ENCODE results near the gene VPS13C.

Gene VPS13C

GRCh38 chr15:61935493-61935892 lies 124.8 kb downstream of the VPS13C start:
- DNase-seq (ENCODE audit: low spot score), result no peak

GRCh38 chr15:61929452-61929851 lies 130.8 kb downstream of the VPS13C start:
- no peak for DNase-seq (ENCODE audit: low spot score)

- no peak for DNase-seq (ENCODE audit: low spot score)
Measured at GRCh38 chr15:61923173-61923572, 137.1 kb downstream of the VPS13C start.

GRCh38 chr15:61921093-61921492 lies 139.2 kb downstream of the VPS13C start:
- DNase-seq (ENCODE audit: low spot score), result no peak

GRCh38 chr15:61917457-61917856 lies 142.8 kb downstream of the VPS13C start:
- no peak for DNase-seq (ENCODE audit: low spot score)

- DNase-seq (ENCODE audit: low spot score), result no peak
Measured at GRCh38 chr15:61916104-61916503, 144.1 kb downstream of the VPS13C start.

- no peak for DNase-seq (ENCODE audit: low spot score)
Measured at GRCh38 chr15:61915640-61916039, 144.6 kb downstream of the VPS13C start.

GRCh38 chr15:61910839-61911369 lies 149.3 kb downstream of the VPS13C start:
- no peak for DNase-seq (ENCODE audit: low spot score)

- no peak for DNase-seq (ENCODE audit: low spot score)
Measured at GRCh38 chr15:61908241-61908640, 152.0 kb downstream of the VPS13C start.

- no peak for DNase-seq (ENCODE audit: low spot score)
Measured at GRCh38 chr15:61907753-61908086, 152.5 kb downstream of the VPS13C start.

GRCh38 chr15:61906961-61907752 lies 153.1 kb downstream of the VPS13C start:
- DNase-seq (ENCODE audit: low spot score), result no peak

GRCh38 chr15:61893146-61893545 lies 167.1 kb downstream of the VPS13C start:
- DNase-seq (ENCODE audit: low spot score), result no peak

- no peak for DNase-seq (ENCODE audit: low spot score)
Measured at GRCh38 chr15:61892140-61892539, 168.1 kb downstream of the VPS13C start.

GRCh38 chr15:61890106-61890505 lies 170.1 kb downstream of the VPS13C start:
- DNase-seq (ENCODE audit: low spot score), result no peak

GRCh38 chr15:61889706-61890105 lies 170.5 kb downstream of the VPS13C start:
- no peak for DNase-seq (ENCODE audit: low spot score)

GRCh38 chr15:61888074-61888780 lies 172.0 kb downstream of the VPS13C start:
- no peak for DNase-seq (ENCODE audit: low spot score)

- no peak for DNase-seq (ENCODE audit: low spot score)
Measured at GRCh38 chr15:61880084-61880483, 180.2 kb downstream of the VPS13C start.

GRCh38 chr15:61879219-61879618 lies 181.0 kb downstream of the VPS13C start:
- DNase-seq (ENCODE audit: low spot score), result no peak

GRCh38 chr15:61871926-61872522 lies 188.2 kb downstream of the VPS13C start:
- DNase-seq (ENCODE audit: low spot score), result no peak

GRCh38 chr15:61869656-61870055 lies 190.6 kb downstream of the VPS13C start:
- DNase-seq (ENCODE audit: low spot score), result no peak

- DNase-seq (ENCODE audit: low spot score), result no peak
Measured at GRCh38 chr15:61861962-61862361, 198.3 kb downstream of the VPS13C start.

- peak; percentile 42 for DNase-seq (ENCODE audit: low spot score)
Measured at GRCh38 chr15:61857169-61857829, 202.9 kb downstream of the VPS13C start.
